ENCODE measurements around the gene FBH1. TPM values are rescaled to one million over a fixed set of nuclear protein-coding genes. Genes with fewer than 3 reads are reported as not detected.
A peak's percentile ranks its signal among the peaks of the same experiment; 100 is the strongest.
"Not testable (repeated sequence)": the region's sequence is repeated elsewhere in the genome, so short reads cannot be mapped to it uniquely, and the experiment has no call there.

The FBH1 gene
- total RNA-seq, 1 experiment from 2014 or later = 41.1 TPM

DNA sequence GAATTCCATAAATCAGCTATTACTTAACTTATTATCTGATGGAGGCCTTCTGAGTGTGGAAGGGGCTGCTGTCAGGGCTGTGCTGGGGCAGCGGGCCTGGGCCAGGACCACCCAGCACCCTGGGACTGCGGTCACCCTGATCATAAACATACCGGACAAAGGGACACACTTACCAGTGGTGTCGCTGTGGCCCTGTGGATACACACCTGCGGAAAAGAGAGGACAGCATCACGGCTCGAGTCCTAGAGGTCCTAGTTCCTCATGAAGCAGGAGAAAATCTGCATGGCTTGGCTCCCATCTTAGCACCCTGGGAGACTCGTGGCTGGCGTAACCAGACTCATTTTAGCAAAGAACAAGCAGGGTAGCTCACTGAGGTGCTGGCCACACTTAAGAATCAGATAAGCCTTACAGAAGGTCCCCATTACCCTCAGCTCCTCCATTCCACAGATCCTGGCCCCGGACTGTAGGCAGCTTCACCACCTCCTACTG lies 69.6 kb downstream of the FBH1 start:
- DNase-seq (ENCODE audit: low spot score) = no peak

DNA sequence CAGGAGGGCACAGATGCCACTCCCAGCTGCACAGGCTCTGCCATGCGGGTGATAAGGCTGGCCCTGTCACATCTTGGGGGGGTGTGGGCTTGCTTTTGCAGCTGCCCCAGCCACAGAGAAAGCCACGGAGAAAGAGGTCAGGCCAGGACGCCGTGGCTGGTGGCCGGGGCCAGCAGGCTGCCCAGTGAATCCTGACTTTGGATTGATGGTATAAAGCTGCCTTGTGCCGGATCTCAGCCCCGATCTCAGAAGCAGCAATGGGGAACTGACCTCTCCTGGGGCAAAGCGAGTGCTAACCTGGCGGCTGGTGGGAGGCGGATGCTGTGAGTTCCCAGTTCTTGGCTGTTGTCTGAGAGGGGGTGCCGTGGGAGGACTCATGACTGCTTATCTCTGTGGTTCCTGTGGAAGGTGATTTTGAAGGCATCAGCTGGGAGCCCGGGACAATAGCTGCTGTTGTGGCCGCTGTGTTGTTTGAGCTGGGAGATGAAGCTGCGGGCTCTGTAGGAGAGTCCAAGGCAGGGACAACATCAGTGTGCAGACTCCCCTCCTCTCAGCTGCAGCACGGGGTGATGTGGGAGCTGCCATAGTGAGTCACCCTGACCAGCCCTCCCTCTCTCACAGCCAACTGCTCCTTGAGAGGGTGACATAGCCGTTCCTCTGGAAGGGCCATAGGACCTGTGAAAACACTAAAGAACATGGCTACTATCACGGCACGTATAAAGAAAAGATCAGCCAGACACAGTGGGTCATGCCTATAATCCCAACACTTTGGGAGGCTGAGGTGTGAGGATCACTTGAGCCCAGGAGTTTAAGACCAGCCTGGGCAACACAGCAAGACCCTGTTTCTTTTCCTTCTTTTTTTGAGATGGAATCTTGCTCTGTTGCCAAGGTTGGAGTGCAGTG lies 70.3 kb downstream of the FBH1 start:
- no peak for DNase-seq (ENCODE audit: low spot score)

DNA sequence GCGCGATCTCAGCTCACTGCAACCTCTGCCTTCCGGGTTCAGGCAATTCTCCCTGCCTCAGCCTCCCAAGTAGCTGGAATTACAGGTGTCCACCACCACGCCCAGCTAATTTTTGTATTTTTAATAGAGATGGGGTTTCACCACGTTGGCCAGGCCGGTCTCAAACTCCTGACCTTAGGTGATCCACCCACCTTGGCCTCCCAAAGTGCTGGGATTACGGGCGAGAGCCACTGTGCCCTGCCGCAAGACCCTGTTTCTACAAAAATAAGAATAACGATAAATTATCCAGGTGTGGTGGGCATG lies 70.9 kb downstream of the FBH1 start:
- DNase-seq (ENCODE audit: low spot score) = not testable (repeated sequence)

- DNase-seq (ENCODE audit: low spot score) = no peak
Observed at GRCh38 chr10:5961405-5962100, 71.5 kb downstream of the FBH1 start.

DNA sequence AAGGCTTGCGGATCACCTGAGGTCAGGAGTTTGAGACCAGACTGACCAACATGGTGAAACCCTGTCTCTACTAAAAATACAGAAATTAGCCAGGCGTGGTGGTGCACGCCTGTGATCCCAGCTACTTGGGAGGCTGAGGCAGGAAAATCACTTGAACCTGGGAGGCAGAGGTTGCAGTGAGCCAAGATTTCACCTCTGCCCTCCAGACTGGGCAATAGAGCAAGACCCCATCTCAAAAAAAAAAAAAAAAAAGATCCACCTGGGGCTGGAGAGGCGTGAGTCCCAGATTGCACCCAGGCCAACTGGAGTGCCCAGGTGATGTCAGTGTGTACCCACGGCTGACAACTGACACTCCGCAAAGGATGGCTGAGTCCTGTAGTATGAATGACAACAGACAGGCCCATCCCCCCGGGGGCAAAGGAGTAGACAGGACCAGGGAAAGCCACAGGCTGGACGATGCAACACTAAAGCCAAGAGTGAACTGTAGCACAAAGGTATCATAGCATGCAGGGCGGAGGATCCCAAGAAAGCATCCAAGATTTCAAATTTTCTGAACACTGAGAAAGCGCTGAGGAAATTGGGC lies 72.4 kb downstream of the FBH1 start:
- not testable (repeated sequence) for DNase-seq (ENCODE audit: low spot score)

GRCh38 chr10:5963071-5963470 lies 73.0 kb downstream of the FBH1 start:
- no peak for DNase-seq (ENCODE audit: low spot score)

- DNase-seq (ENCODE audit: low spot score) = no peak
Observed at GRCh38 chr10:5963591-5963990, 73.5 kb downstream of the FBH1 start.

DNA sequence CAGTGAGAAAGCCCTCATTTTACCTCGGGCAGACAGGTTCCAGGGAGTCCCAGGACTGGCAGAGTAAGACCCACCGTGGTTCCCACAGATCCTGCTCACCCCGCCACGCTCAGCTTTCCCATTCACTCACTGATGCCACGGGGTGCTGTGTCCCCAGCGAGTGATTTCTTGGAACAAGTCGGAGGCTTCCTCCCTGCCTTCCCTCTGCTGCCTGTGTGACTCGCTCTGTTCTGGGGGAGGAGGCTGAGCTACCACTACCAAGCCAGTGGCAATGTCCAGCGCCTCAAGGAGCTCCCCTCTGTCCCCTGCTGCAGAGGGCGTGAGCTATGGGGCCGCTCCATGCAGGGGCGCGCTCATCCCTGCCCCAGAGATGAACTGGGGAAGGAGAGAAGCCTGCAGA lies 74.7 kb downstream of the FBH1 start:
- no peak for DNase-seq (ENCODE audit: low spot score)

- DNase-seq (ENCODE audit: low spot score) = no peak
Observed at GRCh38 chr10:5965266-5965665, 75.2 kb downstream of the FBH1 start.

DNA sequence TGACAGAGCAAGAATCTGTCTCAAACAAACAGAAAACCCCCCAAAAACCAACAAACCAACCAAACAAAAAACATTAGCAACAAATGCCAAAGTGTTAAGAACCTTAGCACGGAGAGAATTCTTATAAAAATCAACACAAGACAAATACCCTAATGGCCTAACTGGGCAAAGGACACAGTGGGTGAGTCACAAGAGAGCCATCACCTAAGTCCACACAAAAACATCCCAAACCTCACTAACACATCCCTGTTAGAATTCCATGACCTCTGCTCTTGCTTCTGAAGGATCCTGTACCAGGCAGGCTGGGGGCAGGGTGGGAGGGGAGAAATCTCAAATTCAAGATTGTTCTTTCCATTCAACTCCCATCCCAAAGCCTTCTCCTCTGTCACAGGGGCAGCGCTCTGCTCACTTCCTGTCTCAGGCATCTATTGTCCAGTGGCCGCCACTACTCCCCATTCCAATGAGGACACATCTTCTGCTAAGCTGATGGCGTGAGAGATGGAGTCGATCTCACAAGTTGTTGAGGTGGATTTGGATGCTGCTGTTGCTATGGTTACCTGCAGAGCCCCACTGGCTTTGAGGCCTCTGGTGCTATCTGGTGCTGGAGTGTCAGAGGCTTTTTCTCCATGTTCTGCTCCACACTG lies 78.1 kb downstream of the FBH1 start:
- no peak for DNase-seq (ENCODE audit: low spot score)

GRCh38 chr10:5968681-5969453 lies 78.8 kb downstream of the FBH1 start:
- no peak for DNase-seq (ENCODE audit: low spot score)

DNA sequence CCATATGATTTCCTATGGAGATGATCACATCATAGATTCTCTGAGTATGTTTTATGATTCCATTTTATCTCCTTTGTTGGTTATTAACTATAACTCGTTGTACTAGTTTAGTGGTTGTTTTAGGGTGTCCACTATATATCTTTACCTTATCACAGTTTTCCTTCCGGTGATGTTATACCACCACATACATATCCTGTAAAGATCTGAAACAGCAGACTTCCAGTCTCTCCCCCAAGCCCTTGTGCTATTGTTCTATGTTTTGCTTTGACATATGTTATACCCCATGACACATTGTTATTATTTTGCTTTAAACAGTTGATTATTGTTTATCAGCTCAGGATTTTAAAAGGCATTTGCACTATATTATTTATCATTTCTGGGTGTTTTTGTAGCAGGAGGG lies 80.0 kb downstream of the FBH1 start:
- no peak for DNase-seq (ENCODE audit: low spot score)

GRCh38 chr10:5970527-5970926 lies 80.5 kb downstream of the FBH1 start:
- DNase-seq (ENCODE audit: low spot score) = no peak

DNA sequence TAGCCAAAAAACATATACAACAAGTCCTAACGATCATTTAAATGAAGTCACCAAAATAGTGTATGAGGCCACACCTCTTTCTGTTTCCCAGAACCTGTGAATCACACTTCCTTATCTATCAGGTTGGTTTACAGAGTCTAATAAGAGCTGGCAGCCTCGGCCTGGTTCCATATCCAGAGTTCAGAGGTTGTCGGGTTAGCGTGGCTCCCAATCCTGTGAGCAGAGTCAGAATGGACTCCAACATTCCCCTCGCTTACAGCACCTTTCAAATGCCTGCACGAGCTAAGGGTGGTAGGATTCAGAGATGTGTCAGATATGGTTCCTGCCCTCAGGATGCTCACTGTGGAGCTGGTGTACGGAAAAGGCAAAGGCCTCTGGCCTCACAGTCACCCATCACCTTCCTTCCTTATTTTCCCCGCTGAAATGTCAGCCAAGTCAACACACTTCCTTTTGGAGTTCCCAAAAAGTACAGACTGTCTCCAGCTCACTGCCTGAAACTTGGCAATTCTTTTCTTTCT lies 81.3 kb downstream of the FBH1 start:
- peak; percentile 23 for DNase-seq (ENCODE audit: low spot score)

- DNase-seq (ENCODE audit: low spot score) = no peak
Observed at GRCh38 chr10:5971886-5972285, 81.8 kb downstream of the FBH1 start.

- no peak for DNase-seq (ENCODE audit: low spot score)
Observed at GRCh38 chr10:5973069-5973468, 83.0 kb downstream of the FBH1 start.

DNA sequence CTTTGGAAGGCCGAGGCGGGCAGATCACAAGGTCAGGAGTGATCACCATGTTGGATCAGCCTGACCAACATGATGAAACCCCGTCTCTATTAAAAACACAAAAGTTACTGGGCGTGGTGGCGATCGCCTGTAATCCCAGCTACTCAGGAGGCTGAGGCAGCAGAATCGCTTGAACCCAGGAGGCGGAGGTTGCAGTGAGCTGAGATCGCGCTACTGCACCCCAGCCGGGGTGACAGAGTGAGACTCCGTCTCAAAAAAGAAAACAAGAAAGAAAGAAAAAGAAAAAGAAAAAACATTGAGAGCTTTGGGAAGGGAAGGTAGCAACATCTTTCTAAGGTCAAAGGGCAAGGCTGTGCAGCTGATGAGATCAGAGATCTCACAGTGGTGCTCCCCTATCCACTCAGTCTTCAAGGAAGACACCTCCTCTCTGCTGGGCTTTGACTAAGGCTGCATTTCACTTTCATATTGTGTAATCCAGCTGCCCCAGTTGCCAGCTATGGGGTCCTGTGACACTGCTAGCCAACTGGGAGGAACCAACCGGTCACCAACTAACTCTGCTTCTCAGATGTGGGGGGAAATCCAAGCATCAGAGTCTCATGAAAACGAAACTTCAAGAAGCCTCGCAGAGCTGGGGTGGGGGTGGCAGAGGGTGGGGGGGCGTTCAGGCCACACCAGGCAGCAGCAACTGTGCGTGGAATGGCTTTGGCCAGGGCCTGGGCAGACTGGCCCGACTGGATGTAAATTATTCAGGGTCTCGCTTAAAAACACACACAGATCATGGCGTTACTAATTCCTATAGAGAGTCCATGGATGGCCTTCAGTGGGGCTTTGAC lies 85.8 kb downstream of the FBH1 start:
- peak; percentile 38 for DNase-seq (ENCODE audit: low spot score)

- DNase-seq (ENCODE audit: low spot score) = no peak
Observed at GRCh38 chr10:5976512-5977470, 86.7 kb downstream of the FBH1 start.

All from H4 (cell line).